Endothelial cell of umbilical vein (primary cell): ENCODE measurements around the gene LAIR1. TPM values are rescaled to one million over a fixed set of nuclear protein-coding genes. Genes with fewer than 3 reads are reported as not detected.

Source experiments
- BruUV-seq: library from RNA; stranded (reverse); fragments of 400-500 nt; replicated peaks from 2 replicates; lab custom pipeline; 2021; lab: Mats Ljungman, UMichigan
- CTCF ChIA-PET: fragments of 300-600, 350-600 bp; sonication (Branson Sonifier 250); formaldehyde crosslinking; loops from one replicate; lab custom pipeline; 2021; ENCODE audit warnings: antibody characterized with exemption, inconsistent platforms; lab: Charles Lee
- POLR2A ChIA-PET: fragments of 300-600, 350-600 bp; sonication (Branson Sonifier 250); formaldehyde crosslinking; loops from one replicate; lab custom pipeline; 2021; ENCODE audit warnings: antibody characterized with exemption, inconsistent platforms; lab: Charles Lee
- DNase-seq: peaks from one replicate; pipeline ENCODE4 v3.0.0-alpha.2; 2011; ENCODE audit warnings: low read depth, low spot score
- FAIRE-seq: peaks from 2 replicates; lab custom pipeline; 2011; peaks lifted over from hg19 to GRCh38; lab: Jason Lieb, UNC
- H2AFZ ChIP-seq: 2 replicates; pipeline ENCODE4 v1.6.0; 2012; ENCODE audit warnings: low read depth, low read length, control low read depth, inconsistent platforms
- H3K27ac ChIP-seq: 2 replicates; pipeline ENCODE4 v1.5.1; 2011; ENCODE audit warnings: low read depth, mild to moderate bottlenecking, control low read depth, low read length, moderate library complexity; ENCODE audit not compliant: insufficient read depth
- H3K27me3 ChIP-seq, 2 experiments: 2 replicates each; pipeline versions ENCODE4 v1.6.0 to v1.6.1; 2011; ENCODE audit warnings: low read length in 2 of 2, mixed read lengths in 1 of 2; ENCODE audit not compliant: control insufficient read depth in 2 of 2, insufficient read depth in 2 of 2
- H3K36me3 ChIP-seq, 2 experiments: 2 replicates in 1 of 2; 3 replicates in 1 of 2; pipeline ENCODE4 v1.5.1; 2011; ENCODE audit warnings: low read length in 2 of 2, mild to moderate bottlenecking in 1 of 2, moderate library complexity in 1 of 2; ENCODE audit not compliant: control insufficient read depth in 2 of 2, insufficient read depth in 2 of 2; ENCODE audit errors: extremely low read depth in 1 of 2
- H3K4me1 ChIP-seq: 3 replicates; pipeline ENCODE4 v1.5.1; 2011; ENCODE audit warnings: mild to moderate bottlenecking, low read length; ENCODE audit not compliant: control insufficient read depth, insufficient read depth; ENCODE audit errors: extremely low read depth
- H3K4me2 ChIP-seq: 2 replicates; pipeline ENCODE4 v1.6.1; 2011; ENCODE audit warnings: low read length, control low read depth, mixed read lengths; ENCODE audit not compliant: insufficient read depth
- H3K4me3 ChIP-seq, 3 experiments: fragments of 200-600 bp in 1 of 3; sonication (generic), shearing (Covaris generic) in 1 of 3; replicated peaks in 1 of 3; 2 replicates each; pipeline ENCODE4 v1.5.1; 2011 to 2016; ENCODE audit warnings: control low read depth in 3 of 3, low read length in 3 of 3, mild to moderate bottlenecking in 2 of 3, inconsistent platforms in 1 of 3, low read depth in 1 of 3, moderate library complexity in 1 of 3; ENCODE audit not compliant: insufficient read depth in 1 of 3
- H3K79me2 ChIP-seq: 2 replicates; pipeline ENCODE4 v1.6.0; 2012; ENCODE audit warnings: low read length, inconsistent platforms; ENCODE audit not compliant: control insufficient read depth, insufficient read depth
- H3K9ac ChIP-seq: replicated peaks from 2 replicates; pipeline ENCODE3; 2011; ENCODE audit warnings: low read length, control low read depth; ENCODE audit not compliant: insufficient read depth; ENCODE audit errors: extremely low read depth
- H3K9me1 ChIP-seq: replicated peaks from 3 replicates; pipeline ENCODE4 v1.6.0; 2011; ENCODE audit warnings: mild to moderate bottlenecking, low read length; ENCODE audit not compliant: control insufficient read depth, insufficient read depth; ENCODE audit errors: extremely low read depth
- H3K9me3 ChIP-seq: replicated peaks from 2 replicates; pipeline ENCODE4 v1.5.1; 2012; ENCODE audit warnings: low read length, inconsistent platforms; ENCODE audit not compliant: control insufficient read depth, insufficient read depth
- H4K20me1 ChIP-seq: replicated peaks from 2 replicates; pipeline ENCODE3; 2011; ENCODE audit warnings: mild to moderate bottlenecking, low read length; ENCODE audit not compliant: control insufficient read depth, insufficient read depth; ENCODE audit errors: extremely low read depth
- CTCF ChIP-seq, 2 donors: IDR thresholded peaks; 1 replicate in 1 of 2; 2 replicates in 1 of 2; pipeline ENCODE4 v1.5.1; 2011; ENCODE audit warnings: low read length in 2 of 2, mild to moderate bottlenecking in 2 of 2, moderate library complexity in 2 of 2, control low read depth in 1 of 2, inconsistent platforms in 1 of 2, low read depth in 1 of 2; ENCODE audit not compliant: insufficient read depth in 1 of 2; ENCODE audit errors: extremely low read depth in 1 of 2
- EZH2 ChIP-seq: IDR thresholded peaks from 2 replicates; pipeline ENCODE4 v1.6.1; 2012; ENCODE audit warnings: borderline replicate concordance, low read depth, mild to moderate bottlenecking, moderate library complexity, low read length, inconsistent platforms; ENCODE audit not compliant: severe bottlenecking
- FOS ChIP-seq: IDR thresholded peaks from 2 replicates; pipeline ENCODE4 v1.6.1; 2011; ENCODE audit warnings: mild to moderate bottlenecking, low read length, moderate library complexity, borderline replicate concordance; ENCODE audit not compliant: insufficient read depth
- GATA2 ChIP-seq: IDR thresholded peaks from 2 replicates; pipeline ENCODE4 v1.7.0; 2011; ENCODE audit warnings: low read depth, mild to moderate bottlenecking, moderate library complexity, mixed read lengths, low read length; ENCODE audit not compliant: insufficient read length, insufficient read depth
- JUN ChIP-seq: IDR thresholded peaks from 2 replicates; pipeline ENCODE4 v1.6.1; 2011; ENCODE audit warnings: borderline replicate concordance, low read depth; ENCODE audit not compliant: insufficient read length, insufficient read depth
- MAX ChIP-seq: IDR thresholded peaks from 2 replicates; pipeline ENCODE4 v1.6.1; 2011; ENCODE audit not compliant: insufficient read depth, insufficient read length
- MYC ChIP-seq: IDR thresholded peaks from one replicate; pipeline ENCODE4 v1.6.1; 2011; ENCODE audit warnings: mild to moderate bottlenecking, low read depth, low read length
- POLR2A ChIP-seq: IDR thresholded peaks from 2 replicates; pipeline ENCODE4 v1.6.1; 2012; ENCODE audit warnings: low read depth, mild to moderate bottlenecking, control low read depth, low read length
- POLR2AphosphoS5 ChIP-seq: IDR thresholded peaks from 2 replicates; pipeline ENCODE4 v1.6.1; 2012; ENCODE audit warnings: low read depth, mild to moderate bottlenecking, control low read depth, low read length, moderate library complexity; ENCODE audit not compliant: insufficient read depth
- dilution Hi-C: fragments of 300-500 bp; cut with MboI; formaldehyde crosslinking; loops from one replicate; pipeline ENCODE4 v1.15.0; 2019; ENCODE audit warnings: low sequenced_read_pairs; ENCODE audit not compliant: extremely low pct_ligation_motif_present
- intact Hi-C: fragments of 100-400 bp; cut with micrococcal nuclease; formaldehyde crosslinking; loops from one replicate; pipeline ENCODE4 v1.10.0; 2022
- polyA plus RNA-seq, 4 experiments: library from polyadenylated mRNA; depleted of rRNA in 3 of 4; stranded (reverse) in 3 of 4; unstranded in 1 of 4; fragments of >200 nt; gene quantifications; 2 replicates each; pipeline versions ENCODE4 v1.2.1 to v1.2.3, GENCODE V29; 2011 to 2012; ENCODE audit warnings: missing spikeins in 1 of 4
- total RNA-seq: library from RNA; stranded (reverse); gene quantifications from 2 replicates; pipeline ENCODE4 v1.2.3, GENCODE V29; 2021

Gene LAIR1
- total and polyA plus RNA-seq, 2 donors (not counting 3 experiments of a cell fraction or from before 2014, with no cell fraction given), result not detected

GRCh38 chr19:54339646-54340358, 24.9 kb downstream of the LAIR1 start:
- ChIA-PET CTCF (no interaction called here), POLR2A (no interaction called here)
- Histone ChIP-seq H3K4me2 (no peak overlapping the region), H3K79me2 (no peaks in the 10 kb centered on the region), H3K36me3 (no peaks in the 10 kb centered on the region), H3K4me3 (no peak overlapping the region), H3K27ac (no peak overlapping the region), H3K9me3 (no peaks in the 10 kb centered on the region), H2AFZ (no peak overlapping the region), H3K9me1 (no peaks in the 10 kb centered on the region), H3K4me1 (no peaks in the 10 kb centered on the region), H3K27me3 (no peaks in the 10 kb centered on the region), H4K20me1 (no peaks in the 10 kb centered on the region), H3K9ac (no peak overlapping the region)
- intact Hi-C loops, result no loop called here
- BruUV-seq, result no TSS peak
- no peak for DNase-seq
- no peak for FAIRE-seq
- TF ChIP-seq CTCF (IDR thresholded peaks at IDR 0.05; ENCODE audit: extremely low read depth in 1 of 2, insufficient read depth in 1 of 2, low read depth in 1 of 2, low read length in 2 of 2), result no peak
- no peak for TF ChIP-seq POLR2AphosphoS5
- no peak for TF ChIP-seq MYC
- TF ChIP-seq FOS, result no peak
- TF ChIP-seq GATA2, result no peak
- TF ChIP-seq JUN, result no peak
- TF ChIP-seq POLR2A, result no peak
- TF ChIP-seq MAX, result no peak
- TF ChIP-seq EZH2, result no peak
- dilution Hi-C loops, result no loop called here
